Measurements from ENCODE around the gene FNDC3A.
A peak's percentile ranks its signal among the peaks of the same experiment; 100 is the strongest.

FNDC3A gene

GRCh38 chr13:48950501-48950875 is 25.2 kb upstream of the FNDC3A start:
- in situ Hi-C loops (cut with HindIII; ENCODE audit: low pct_unique_long_range_greater_than_20kb, low sequenced_read_pairs): no loop called here
- no peak for TF ChIP-seq JUND (IDR thresholded peaks at IDR 0.05; ENCODE audit: low read depth)
- no peak for DNase-seq (ENCODE audit: low read depth in 1 of 2, low spot score in 1 of 2)

GRCh38 chr13:48954081-48954480 is 21.6 kb upstream of the FNDC3A start:
- in situ Hi-C loops (cut with HindIII; ENCODE audit: low pct_unique_long_range_greater_than_20kb, low sequenced_read_pairs): no loop called here
- no peak for DNase-seq (ENCODE audit: low read depth in 1 of 2, low spot score in 1 of 2)
- no peak for TF ChIP-seq JUND (IDR thresholded peaks at IDR 0.05; ENCODE audit: low read depth)

- in situ Hi-C loops (cut with HindIII; ENCODE audit: low pct_unique_long_range_greater_than_20kb, low sequenced_read_pairs): no loop called here
- no peak for TF ChIP-seq JUND (IDR thresholded peaks at IDR 0.05; ENCODE audit: low read depth)
- no peak for DNase-seq (ENCODE audit: low read depth in 1 of 2, low spot score in 1 of 2)
Observed at GRCh38 chr13:48955536-48955935, 20.2 kb upstream of the FNDC3A start.

GRCh38 chr13:48961379-48961778 is 14.3 kb upstream of the FNDC3A start:
- no peak for TF ChIP-seq JUND (IDR thresholded peaks at IDR 0.05; ENCODE audit: low read depth)
- in situ Hi-C loops (cut with HindIII; ENCODE audit: low pct_unique_long_range_greater_than_20kb, low sequenced_read_pairs): no loop called here
- DNase-seq (ENCODE audit: low read depth in 1 of 2, low spot score in 1 of 2): no peak

GRCh38 chr13:48962281-48962680 is 13.4 kb upstream of the FNDC3A start:
- DNase-seq (ENCODE audit: low read depth in 1 of 2, low spot score in 1 of 2): no peak
- in situ Hi-C loops (cut with HindIII; ENCODE audit: low pct_unique_long_range_greater_than_20kb, low sequenced_read_pairs): no loop called here
- TF ChIP-seq JUND (IDR thresholded peaks at IDR 0.05; ENCODE audit: low read depth): no peak

- no peak for DNase-seq (ENCODE audit: low read depth in 1 of 2, low spot score in 1 of 2)
- TF ChIP-seq JUND (IDR thresholded peaks at IDR 0.05; ENCODE audit: low read depth): no peak
- in situ Hi-C loops (cut with HindIII; ENCODE audit: low pct_unique_long_range_greater_than_20kb, low sequenced_read_pairs): no loop called here
Observed at GRCh38 chr13:48965736-48966135, 10.0 kb upstream of the FNDC3A start.

- no peak for DNase-seq (ENCODE audit: low read depth in 1 of 2, low spot score in 1 of 2)
- no peak for TF ChIP-seq JUND (IDR thresholded peaks at IDR 0.05; ENCODE audit: low read depth)
- in situ Hi-C loops (cut with HindIII; ENCODE audit: low pct_unique_long_range_greater_than_20kb, low sequenced_read_pairs): no loop called here
Observed at GRCh38 chr13:48969685-48970084, 6.0 kb upstream of the FNDC3A start.

- no peak for DNase-seq (ENCODE audit: low read depth in 1 of 2, low spot score in 1 of 2)
- no peak for TF ChIP-seq JUND (IDR thresholded peaks at IDR 0.05; ENCODE audit: low read depth)
- in situ Hi-C loops (cut with HindIII; ENCODE audit: low pct_unique_long_range_greater_than_20kb, low sequenced_read_pairs): no loop called here
Observed at GRCh38 chr13:48973845-48974431, 1.8 kb upstream of the FNDC3A start.

GRCh38 chr13:48975101-48975855 is 434 bp upstream of the FNDC3A start:
- DNase-seq (ENCODE audit: low read depth in 1 of 2, low spot score in 1 of 2): peak; percentile 23 to 65
- in situ Hi-C loops (cut with HindIII; ENCODE audit: low pct_unique_long_range_greater_than_20kb, low sequenced_read_pairs): no loop called here

GRCh38 chr13:48976576-48977285 is 1.0 kb downstream of the FNDC3A start:
- no peak for TF ChIP-seq JUND (IDR thresholded peaks at IDR 0.05; ENCODE audit: low read depth)
- DNase-seq (ENCODE audit: low read depth in 1 of 2, low spot score in 1 of 2): peak; percentile 35 to 91
- in situ Hi-C loops (cut with HindIII; ENCODE audit: low pct_unique_long_range_greater_than_20kb, low sequenced_read_pairs): no loop called here

More at GRCh38 chr13:48975101-48975855, 434 bp upstream of the FNDC3A start:
- TF ChIP-seq JUND (IDR thresholded peaks at IDR 0.05; ENCODE audit: low read depth): no peak

GRCh38 chr13:48977286-48977625 is 1.5 kb downstream of the FNDC3A start:
- in situ Hi-C loops (cut with HindIII; ENCODE audit: low pct_unique_long_range_greater_than_20kb, low sequenced_read_pairs): no loop called here
- TF ChIP-seq JUND (IDR thresholded peaks at IDR 0.05; ENCODE audit: low read depth): no peak
- peak in 1 of 2 experiments; percentile 9 for DNase-seq (ENCODE audit: low read depth in 1 of 2, low spot score in 1 of 2)

GRCh38 chr13:48977973-48978372 is 2.3 kb downstream of the FNDC3A start:
- in situ Hi-C loops (cut with HindIII; ENCODE audit: low pct_unique_long_range_greater_than_20kb, low sequenced_read_pairs): no loop called here
- no peak for TF ChIP-seq JUND (IDR thresholded peaks at IDR 0.05; ENCODE audit: low read depth)
- no peak for DNase-seq (ENCODE audit: low read depth in 1 of 2, low spot score in 1 of 2)

- in situ Hi-C loops (cut with HindIII; ENCODE audit: low pct_unique_long_range_greater_than_20kb, low sequenced_read_pairs): no loop called here
- no peak for DNase-seq (ENCODE audit: low read depth in 1 of 2, low spot score in 1 of 2)
- TF ChIP-seq JUND (IDR thresholded peaks at IDR 0.05; ENCODE audit: low read depth): no peak
Observed at GRCh38 chr13:48978942-48979601, 3.4 kb downstream of the FNDC3A start.

All from T47D (cell line).